CD4-positive, alpha-beta T cell (primary cell): ENCODE measurements around the gene NR0B2. TPM values are rescaled to one million over a fixed set of nuclear protein-coding genes. Genes with fewer than 3 reads are reported as not detected.

ENCODE experiments used
- ATAC-seq: fragments of 200-7000 bp; cut with Tn5 transposase; one replicate; pipeline ENCODE4 v1.10.0; 2022; ENCODE audit warnings: mild to moderate bottlenecking; ENCODE audit not compliant: poor library complexity
- CTCF ChIA-PET: fragments of 350-600 bp; sonication (Branson Sonifier 250); formaldehyde crosslinking; loops from one replicate; lab custom pipeline; 2021; ENCODE audit warnings: antibody characterized with exemption, inconsistent platforms; lab: Charles Lee
- POLR2A ChIA-PET: fragments of 350-600 bp; sonication (Branson Sonifier 250); formaldehyde crosslinking; loops from one replicate; lab custom pipeline; 2021; ENCODE audit warnings: antibody characterized with exemption, inconsistent platforms; lab: Charles Lee
- DNase-seq, 14 experiments: peaks; one replicate each; pipeline ENCODE4 v3.0.0-alpha.2; 2013 to 2020; ENCODE audit warnings: mixed read lengths in 2 of 14
- H3K27ac ChIP-seq, 2 donors: one replicate each; pipeline versions ENCODE4 v1.5.1 to v1.7.0; 2013; ENCODE audit warnings: low read length in 2 of 2, low read depth in 1 of 2, mild to moderate bottlenecking in 1 of 2
- H3K27me3 ChIP-seq, 2 experiments: 1 replicate in 1 of 2; 2 replicates in 1 of 2; pipeline versions ENCODE4 v1.6.1 to v1.7.0; 2013; ENCODE audit warnings: low read length in 2 of 2, control low read depth in 1 of 2, mild to moderate bottlenecking in 1 of 2, moderate library complexity in 1 of 2; ENCODE audit not compliant: insufficient read depth in 2 of 2, control insufficient read depth in 1 of 2
- H3K36me3 ChIP-seq: one replicate; pipeline ENCODE4 v1.6.1; 2013; ENCODE audit warnings: low read length, control low read depth; ENCODE audit not compliant: insufficient read depth
- H3K4me1 ChIP-seq: one replicate; pipeline ENCODE4 v1.6.1; 2013; ENCODE audit warnings: low read length, control low read depth; ENCODE audit not compliant: insufficient read depth
- H3K4me3 ChIP-seq: one replicate; pipeline ENCODE4 v1.5.1; 2013; ENCODE audit warnings: mild to moderate bottlenecking, low read length, moderate library complexity
- H3K9me3 ChIP-seq, 2 experiments: 1 replicate in 1 of 2; 2 replicates in 1 of 2; pipeline versions ENCODE4 v1.6.1 to v1.7.0; 2013; ENCODE audit warnings: low read length in 2 of 2, mild to moderate bottlenecking in 2 of 2, control low read depth in 1 of 2, moderate library complexity in 1 of 2; ENCODE audit not compliant: control insufficient read depth in 1 of 2, insufficient read depth in 1 of 2
- H3K27ac Mint-ChIP-seq: one replicate; pipeline ENCODE4 v1.8.0; 2020; ENCODE audit warnings: mixed read lengths
- H3K27me3 Mint-ChIP-seq: one replicate; pipeline ENCODE4 v1.8.0; 2021; ENCODE audit warnings: mixed read lengths
- H3K36me3 Mint-ChIP-seq: one replicate; pipeline ENCODE4 v1.8.0; 2021; ENCODE audit warnings: low read depth, mixed read lengths
- H3K4me1 Mint-ChIP-seq: one replicate; pipeline ENCODE4 v1.8.0; 2021; ENCODE audit warnings: low read depth, mixed read lengths
- H3K4me3 Mint-ChIP-seq: one replicate; pipeline ENCODE4 v1.8.0; 2020; ENCODE audit warnings: mild to moderate bottlenecking, mixed read lengths
- H3K9me3 Mint-ChIP-seq: one replicate; pipeline ENCODE4 v1.8.0; 2020; ENCODE audit warnings: mixed read lengths
- intact Hi-C, 2 experiments: fragments of 100-400 bp; cut with DNase I in 1 of 2; cut with micrococcal nuclease in 1 of 2; formaldehyde crosslinking; loops; one replicate each; pipeline versions ENCODE4 v1.15.1 to v1.9.0; 2023 to 2025; cut with DNase I, micrococcal nuclease
- total RNA-seq, 174 experiments: library from RNA in 2 of 174; stranded (reverse) in 2 of 174; gene quantifications; one replicate each; pipeline ENCODE4 v1.2.3 and lab custom pipeline; 2021 to 2026
- TF ChIP-seq, protein P1 (sequence below): fragments of 200-600 bp; IDR thresholded peaks from one replicate; pipeline ENCODE4 v1.8.0; 2022; ENCODE audit warnings: antibody characterized with exemption, mild to moderate bottlenecking

The NR0B2 gene
- total RNA-seq, 2 experiments from 2014 or later, result not detected

DNA sequence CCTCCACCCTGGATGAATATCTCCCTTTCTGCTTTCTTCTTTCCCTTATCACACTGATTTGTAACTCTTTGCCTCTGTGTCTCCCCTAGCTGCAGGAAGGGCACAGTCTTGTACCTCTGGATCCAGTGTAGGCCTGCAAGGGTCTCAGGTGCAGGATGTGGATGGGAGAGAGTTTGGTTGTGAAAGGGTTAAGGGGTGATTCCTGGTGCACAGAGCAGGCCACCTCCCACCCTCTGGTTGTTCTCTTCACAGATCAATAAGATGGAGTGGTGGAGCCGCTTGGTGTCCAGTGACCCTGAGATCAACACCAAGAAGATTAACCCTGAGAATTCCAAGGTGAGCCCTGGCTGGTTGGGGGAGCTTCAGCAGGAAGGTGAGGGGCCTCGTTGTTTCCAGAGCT is 31.4 kb upstream of the NR0B2 start:
- H3K27ac Mint-ChIP-seq, result no peak overlapping the region
- intact Hi-C loops, result no loop called here
- Histone ChIP-seq H3K27ac (no peak overlapping the region), H3K4me1 (no peaks in the 10 kb centered on the region), H3K4me3 (no peak overlapping the region), H3K36me3 (peaks cover 50% of the 10 kb centered on the region), H3K27me3 (no peaks in the 10 kb centered on the region), H3K9me3 (no peaks in the 10 kb centered on the region)
- DNase-seq (no peak), ATAC-seq (no peak)
- H3K4me1 Mint-ChIP-seq, result no peaks in the 10 kb centered on the region
- H3K9me3 Mint-ChIP-seq, result no peaks in the 10 kb centered on the region
- H3K27me3 Mint-ChIP-seq, result no peaks in the 10 kb centered on the region
- POLR2A ChIA-PET, result no interaction called here
- TF ChIP-seq, protein P1, sequence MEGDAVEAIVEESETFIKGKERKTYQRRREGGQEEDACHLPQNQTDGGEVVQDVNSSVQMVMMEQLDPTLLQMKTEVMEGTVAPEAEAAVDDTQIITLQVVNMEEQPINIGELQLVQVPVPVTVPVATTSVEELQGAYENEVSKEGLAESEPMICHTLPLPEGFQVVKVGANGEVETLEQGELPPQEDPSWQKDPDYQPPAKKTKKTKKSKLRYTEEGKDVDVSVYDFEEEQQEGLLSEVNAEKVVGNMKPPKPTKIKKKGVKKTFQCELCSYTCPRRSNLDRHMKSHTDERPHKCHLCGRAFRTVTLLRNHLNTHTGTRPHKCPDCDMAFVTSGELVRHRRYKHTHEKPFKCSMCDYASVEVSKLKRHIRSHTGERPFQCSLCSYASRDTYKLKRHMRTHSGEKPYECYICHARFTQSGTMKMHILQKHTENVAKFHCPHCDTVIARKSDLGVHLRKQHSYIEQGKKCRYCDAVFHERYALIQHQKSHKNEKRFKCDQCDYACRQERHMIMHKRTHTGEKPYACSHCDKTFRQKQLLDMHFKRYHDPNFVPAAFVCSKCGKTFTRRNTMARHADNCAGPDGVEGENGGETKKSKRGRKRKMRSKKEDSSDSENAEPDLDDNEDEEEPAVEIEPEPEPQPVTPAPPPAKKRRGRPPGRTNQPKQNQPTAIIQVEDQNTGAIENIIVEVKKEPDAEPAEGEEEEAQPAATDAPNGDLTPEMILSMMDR, result no peak
- peaks cover 54% of the 10 kb centered on the region for H3K36me3 Mint-ChIP-seq
- no peak overlapping the region for H3K4me3 Mint-ChIP-seq
- CTCF ChIA-PET, result no interaction called here

DNA sequence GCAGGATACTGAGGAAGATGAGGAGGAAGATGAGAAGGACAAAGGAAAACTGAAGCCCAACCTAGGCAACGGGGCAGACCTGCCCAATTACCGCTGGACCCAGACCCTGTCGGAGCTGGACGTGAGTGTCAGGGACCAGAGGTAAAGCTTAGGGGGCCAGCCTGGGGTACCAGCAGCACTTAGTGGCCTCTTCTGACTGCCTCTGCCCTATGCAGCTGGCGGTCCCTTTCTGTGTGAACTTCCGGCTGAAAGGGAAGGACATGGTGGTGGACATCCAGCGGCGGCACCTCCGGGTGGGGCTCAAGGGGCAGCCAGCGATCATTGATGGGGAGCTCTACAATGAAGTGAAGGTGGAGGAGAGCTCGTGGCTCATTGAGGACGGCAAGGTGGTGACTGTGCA is 28.9 kb upstream of the NR0B2 start:
- Histone ChIP-seq H3K4me1 (no peaks in the 10 kb centered on the region), H3K36me3 (peaks cover 59% of the 10 kb centered on the region), H3K27ac (no peak overlapping the region), H3K27me3 (no peaks in the 10 kb centered on the region), H3K4me3 (no peak overlapping the region), H3K9me3 (no peaks in the 10 kb centered on the region)
- TF ChIP-seq, protein P1, result no peak
- DNase-seq (no peak), ATAC-seq (no peak)
- Mint-ChIP-seq H3K27ac (no peak overlapping the region), H3K27me3 (no peaks in the 10 kb centered on the region), H3K4me1 (no peaks in the 10 kb centered on the region), H3K9me3 (no peaks in the 10 kb centered on the region), H3K36me3 (peaks cover 67% of the 10 kb centered on the region), H3K4me3 (no peak overlapping the region)
- ChIA-PET CTCF (no interaction called here), POLR2A (no interaction called here)
- intact Hi-C loops, result no loop called here

DNA sequence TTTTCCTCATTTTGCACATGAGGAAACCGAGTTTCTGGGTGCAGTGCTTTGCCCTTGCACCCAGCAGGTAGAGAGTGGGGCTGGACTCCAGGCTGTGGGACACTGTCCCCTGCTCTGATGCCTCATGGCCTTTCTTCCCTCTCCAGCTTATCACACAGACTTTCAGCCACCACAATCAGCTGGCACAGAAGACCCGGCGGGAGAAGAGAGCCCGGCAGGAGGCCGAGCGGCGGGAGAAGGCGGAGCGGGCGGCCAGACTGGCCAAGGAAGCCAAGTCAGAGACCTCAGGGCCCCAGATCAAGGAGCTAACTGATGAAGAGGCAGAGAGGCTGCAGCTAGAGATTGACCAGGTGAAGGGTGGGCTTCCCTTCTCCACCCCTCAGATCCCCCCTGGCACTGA is 27.5 kb upstream of the NR0B2 start:
- peaks cover 64% of the 10 kb centered on the region for H3K36me3 Mint-ChIP-seq
- CTCF ChIA-PET, result no interaction called here

More for the DNA sequence above, 27.5 kb upstream of the NR0B2 start:
- POLR2A ChIA-PET, result no interaction called here
- DNase-seq (no peak), ATAC-seq (no peak)
- Mint-ChIP-seq H3K4me1 (no peaks in the 10 kb centered on the region), H3K9me3 (no peaks in the 10 kb centered on the region), H3K4me3 (no peak overlapping the region), H3K27ac (no peak overlapping the region), H3K27me3 (no peaks in the 10 kb centered on the region)
- Histone ChIP-seq H3K36me3 (peaks cover 63% of the 10 kb centered on the region), H3K9me3 (no peaks in the 10 kb centered on the region), H3K4me3 (no peak overlapping the region), H3K27ac (no peak overlapping the region), H3K27me3 (no peaks in the 10 kb centered on the region), H3K4me1 (no peaks in the 10 kb centered on the region)
- intact Hi-C loops, result no loop called here
- TF ChIP-seq, protein P1, result no peak
